ENCODE measurements around the gene LRRC61. TPM values are rescaled to one million over a fixed set of nuclear protein-coding genes. Genes with fewer than 3 reads are reported as not detected.

LRRC61 gene
- polyA plus RNA-seq, 1 experiment, result 0.17 TPM

DNA sequence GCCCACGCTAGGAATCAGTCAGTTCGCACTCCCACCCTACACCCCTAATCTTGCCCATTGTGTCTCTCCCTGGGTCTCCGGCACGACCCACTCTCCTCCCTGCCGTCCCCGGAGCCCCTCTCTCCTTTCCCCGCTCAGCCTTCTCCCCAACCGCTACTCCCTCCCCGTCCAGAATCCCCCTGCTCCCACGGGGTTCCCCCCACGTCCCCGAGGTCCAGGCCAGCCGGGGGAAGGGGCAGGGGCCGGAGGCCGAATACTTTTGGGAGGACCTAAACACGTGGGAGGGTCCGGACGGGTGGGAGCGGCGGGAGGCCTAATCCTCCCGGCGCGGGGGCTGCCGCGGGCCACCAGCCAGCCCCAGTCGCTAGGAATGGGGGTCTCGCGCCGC is 17.7 kb downstream of the LRRC61 start:
- no peak overlapping the region for H3K27ac ChIP-seq (ENCODE audit: low read depth, low read length)
- DNase-seq (ENCODE audit: low read depth, low spot score), result no peak
- peaks cover 10% of the 10 kb centered on the region for H3K9me3 ChIP-seq (ENCODE audit: control insufficient read depth, insufficient read depth, low read length)
- peak overlapping the region; percentile 46 for H3K4me3 ChIP-seq (ENCODE audit: low read depth, low read length)
- CTCF ChIA-PET, result no interaction called here
- TF ChIP-seq, protein P1, sequence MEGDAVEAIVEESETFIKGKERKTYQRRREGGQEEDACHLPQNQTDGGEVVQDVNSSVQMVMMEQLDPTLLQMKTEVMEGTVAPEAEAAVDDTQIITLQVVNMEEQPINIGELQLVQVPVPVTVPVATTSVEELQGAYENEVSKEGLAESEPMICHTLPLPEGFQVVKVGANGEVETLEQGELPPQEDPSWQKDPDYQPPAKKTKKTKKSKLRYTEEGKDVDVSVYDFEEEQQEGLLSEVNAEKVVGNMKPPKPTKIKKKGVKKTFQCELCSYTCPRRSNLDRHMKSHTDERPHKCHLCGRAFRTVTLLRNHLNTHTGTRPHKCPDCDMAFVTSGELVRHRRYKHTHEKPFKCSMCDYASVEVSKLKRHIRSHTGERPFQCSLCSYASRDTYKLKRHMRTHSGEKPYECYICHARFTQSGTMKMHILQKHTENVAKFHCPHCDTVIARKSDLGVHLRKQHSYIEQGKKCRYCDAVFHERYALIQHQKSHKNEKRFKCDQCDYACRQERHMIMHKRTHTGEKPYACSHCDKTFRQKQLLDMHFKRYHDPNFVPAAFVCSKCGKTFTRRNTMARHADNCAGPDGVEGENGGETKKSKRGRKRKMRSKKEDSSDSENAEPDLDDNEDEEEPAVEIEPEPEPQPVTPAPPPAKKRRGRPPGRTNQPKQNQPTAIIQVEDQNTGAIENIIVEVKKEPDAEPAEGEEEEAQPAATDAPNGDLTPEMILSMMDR (IDR thresholded peaks at IDR 0.05; ENCODE audit: low read depth, low read length), result no peak
- H3K27me3 ChIP-seq (ENCODE audit: control insufficient read depth, insufficient read depth, low read length), result peaks cover 38% of the 10 kb centered on the region
- POLR2A ChIA-PET, result no interaction called here

DNA sequence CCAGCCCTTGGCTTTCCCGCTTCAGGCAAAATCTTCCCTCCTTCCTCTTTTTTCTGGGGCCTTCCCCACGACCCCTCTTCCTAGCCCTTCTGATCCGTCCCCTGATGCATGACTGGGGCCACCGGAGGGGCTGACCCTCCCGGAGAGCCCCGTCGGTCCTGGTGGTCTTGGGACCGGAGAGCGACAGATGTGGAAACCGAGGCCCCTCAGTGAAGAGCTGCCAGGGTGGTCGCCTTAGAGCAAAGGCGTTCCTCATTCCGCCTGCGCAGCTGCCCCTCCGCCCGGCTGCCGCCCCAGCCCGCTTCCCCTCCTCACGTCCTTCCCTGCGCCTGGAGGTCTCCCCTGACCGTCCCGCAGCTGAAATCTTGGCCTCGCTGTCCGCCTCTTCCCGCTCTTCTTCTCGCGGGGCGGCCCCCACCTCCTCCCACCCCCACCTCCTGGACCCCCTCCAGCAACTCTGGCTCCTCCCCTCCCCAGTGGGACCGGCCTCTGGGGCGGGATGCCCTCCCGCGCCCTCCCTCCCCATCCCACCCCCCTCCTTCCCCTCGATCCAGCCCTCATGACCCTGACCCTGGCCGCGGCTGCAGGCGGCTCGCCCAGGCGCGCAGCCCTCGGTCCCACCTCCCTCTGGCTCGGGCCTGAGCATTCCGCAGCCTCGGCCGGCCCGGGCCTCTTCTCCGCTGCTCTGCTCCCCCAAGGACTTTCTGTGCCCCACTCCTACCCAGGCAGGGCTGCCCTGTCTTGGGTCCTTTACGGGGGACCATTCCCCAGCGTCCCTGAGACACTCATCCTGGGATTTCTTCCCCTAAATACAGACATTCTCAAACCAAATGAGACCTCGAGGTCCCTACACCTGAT is 18.3 kb downstream of the LRRC61 start, which contains the start of gene RARRES2:
TSS of gene RARRES2 (minus strand) at position 367 of the 858 bp plus-strand sequence. CDS start 1,020 bp downstream, outside the sequence.
- Histone ChIP-seq H3K4me3 (ENCODE audit: low read depth, low read length) (peak within 1 kb of the TSS; percentile 46), H3K27ac (ENCODE audit: low read depth, low read length) (no peak within 1 kb of the TSS), H3K9me3 (ENCODE audit: control insufficient read depth, insufficient read depth, low read length) (peaks cover 10% of the 10 kb centered on the region), H3K27me3 (ENCODE audit: control insufficient read depth, insufficient read depth, low read length) (peaks cover 41% of the 10 kb centered on the region)
- POLR2A ChIA-PET, result no interaction called here
- no peak for DNase-seq (ENCODE audit: low read depth, low spot score)
- TF ChIP-seq, protein P1 (IDR thresholded peaks at IDR 0.05; ENCODE audit: low read depth, low read length), result no peak
- CTCF ChIA-PET, result no interaction called here

DNA sequence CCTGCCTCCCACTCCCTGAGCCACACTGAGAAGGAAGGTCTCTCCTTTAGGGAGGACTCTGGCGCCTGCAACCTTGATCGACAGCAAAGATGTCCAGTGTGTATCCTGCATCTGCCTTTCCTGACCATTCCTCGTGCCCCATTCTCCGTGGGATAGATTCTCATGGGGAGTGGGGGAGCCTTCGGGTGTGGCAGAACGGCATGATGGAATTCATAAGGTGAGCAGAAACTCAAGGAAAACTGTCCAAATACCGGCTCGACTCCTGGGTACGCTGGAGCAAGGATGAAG is 18.9 kb downstream of the LRRC61 start:
- TF ChIP-seq, protein P1 (IDR thresholded peaks at IDR 0.05; ENCODE audit: low read depth, low read length), result no peak
- POLR2A ChIA-PET, result no interaction called here
- peaks cover 10% of the 10 kb centered on the region for H3K9me3 ChIP-seq (ENCODE audit: control insufficient read depth, insufficient read depth, low read length)
- H3K27me3 ChIP-seq (ENCODE audit: control insufficient read depth, insufficient read depth, low read length), result peaks cover 41% of the 10 kb centered on the region
- H3K27ac ChIP-seq (ENCODE audit: low read depth, low read length), result no peak overlapping the region
- no peak overlapping the region for H3K4me3 ChIP-seq (ENCODE audit: low read depth, low read length)
- CTCF ChIA-PET, result interaction anchor here (2.3 kb wide), 1 partner anchor 14 kb away, joined by 16 read pairs; no protein-coding TSS in a partner anchor
- no peak for DNase-seq (ENCODE audit: low read depth, low spot score)

DNA sequence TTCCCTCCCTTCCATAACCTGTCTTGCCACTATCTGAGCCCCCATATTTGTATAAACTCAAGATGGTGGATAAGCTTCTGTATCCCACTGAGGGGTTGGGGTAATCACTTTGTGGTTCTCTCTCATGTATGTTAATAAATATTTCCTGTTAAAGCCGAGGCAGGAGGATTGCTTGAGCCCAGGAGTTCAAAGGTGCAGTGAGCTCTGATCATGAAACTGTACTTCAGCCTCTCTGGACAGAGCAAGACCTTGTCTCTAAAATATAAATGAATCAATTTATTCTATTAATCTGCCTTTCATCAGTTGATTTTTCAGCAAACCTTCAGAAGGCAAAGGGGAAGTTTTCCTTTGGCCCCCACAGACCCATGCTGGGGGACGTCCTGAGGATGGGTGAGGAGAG is 20.1 kb downstream of the LRRC61 start:
- Histone ChIP-seq H3K9me3 (ENCODE audit: control insufficient read depth, insufficient read depth, low read length) (peaks cover 14% of the 10 kb centered on the region), H3K27ac (ENCODE audit: low read depth, low read length) (no peak overlapping the region), H3K4me3 (ENCODE audit: low read depth, low read length) (no peak overlapping the region), H3K27me3 (ENCODE audit: control insufficient read depth, insufficient read depth, low read length) (peaks cover 41% of the 10 kb centered on the region)
- ChIA-PET POLR2A (no interaction called here), CTCF (interaction anchor here (2.3 kb wide), 1 partner anchor 13 kb away, joined by 16 read pairs; no protein-coding TSS in a partner anchor)
- TF ChIP-seq, protein P1 (IDR thresholded peaks at IDR 0.05; ENCODE audit: low read depth, low read length), result no peak
- no peak for DNase-seq (ENCODE audit: low read depth, low spot score)

DNA sequence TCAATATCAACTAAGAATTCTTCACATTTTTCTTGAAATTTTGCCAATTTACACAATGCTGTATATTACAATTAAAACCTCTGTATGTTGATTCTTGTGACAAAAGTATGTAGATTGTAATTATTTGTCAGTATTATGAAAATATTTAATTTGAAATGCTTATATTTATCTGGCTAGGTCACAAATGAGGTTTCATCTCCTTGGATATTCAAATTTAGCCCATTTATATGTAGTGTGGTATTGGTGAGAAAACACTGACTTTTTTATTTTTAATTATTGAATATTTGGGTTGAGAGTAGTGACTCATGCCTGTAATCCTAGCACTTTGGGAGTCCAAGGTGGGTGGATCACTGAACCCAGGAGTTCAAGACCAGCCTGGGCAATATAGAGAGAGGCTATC is 21.1 kb downstream of the LRRC61 start:
- no peak for DNase-seq (ENCODE audit: low read depth, low spot score)
- H3K27ac ChIP-seq (ENCODE audit: low read depth, low read length), result no peak overlapping the region
- H3K27me3 ChIP-seq (ENCODE audit: control insufficient read depth, insufficient read depth, low read length), result peaks cover 41% of the 10 kb centered on the region
- POLR2A ChIA-PET, result no interaction called here
- peaks cover 15% of the 10 kb centered on the region for H3K9me3 ChIP-seq (ENCODE audit: control insufficient read depth, insufficient read depth, low read length)
- H3K4me3 ChIP-seq (ENCODE audit: low read depth, low read length), result no peak overlapping the region
- CTCF ChIA-PET, result interaction anchor here (2.3 kb wide), 1 partner anchor 12 kb away, joined by 16 read pairs; no protein-coding TSS in a partner anchor
- TF ChIP-seq, protein P1 (IDR thresholded peaks at IDR 0.05; ENCODE audit: low read depth, low read length), result no peak
